HepG2 (cell line): ENCODE data around the gene SUSD6. TPM values are rescaled to one million over a fixed set of nuclear protein-coding genes. Genes with fewer than 3 reads are reported as not detected.

Experiments
- ATAC-seq: fragments of 200-7000 bp; cut with Tn5 transposase; 3 replicates; pipeline ENCODE4 v1.9.1; 2020; ENCODE audit warnings: mild to moderate bottlenecking, moderate library complexity
- BruUV-seq: library from RNA; stranded (reverse); fragments of 400-500 nt; replicated peaks from 2 replicates; lab custom pipeline; 2021; lab: Mats Ljungman, UMichigan
- CTCF ChIA-PET: fragments of 300-600 bp; formaldehyde crosslinking; extraction: SDS; loops from one replicate; lab custom pipeline; 2021; ENCODE audit warnings: low total read pairs, inconsistent platforms, low intra/inter-chr PET ratio; lab: Yijun Ruan, JAX
- POLR2A ChIA-PET: fragments of 350-600 bp; sonication (Branson Sonifier 250); formaldehyde crosslinking; loops from one replicate; lab custom pipeline; 2020; ENCODE audit warnings: antibody characterized with exemption, inconsistent platforms; lab: Yijun Ruan, JAX
- DNase-seq: peaks from one replicate; pipeline ENCODE4 v3.0.0-alpha.2; 2015; ENCODE audit warnings: low spot score
- FAIRE-seq: peaks from 3 replicates; lab custom pipeline; 2011; peaks lifted over from hg19 to GRCh38; lab: Jason Lieb, UNC
- H2AFZ ChIP-seq: one replicate; pipeline ENCODE4 v1.6.1; 2011; ENCODE audit warnings: low read length, inconsistent platforms
- H3K27ac ChIP-seq: fragments of 300-600 bp; 3 replicates; pipeline ENCODE4 v1.8.0; 2011; ENCODE audit warnings: mixed run types, mild to moderate bottlenecking, mixed read lengths, low read length, inconsistent platforms; ENCODE audit not compliant: insufficient read depth; ENCODE audit errors: extremely low read length
- H3K27me3 ChIP-seq, 2 experiments: fragments of 200-600 bp in 1 of 2; 2 replicates in 1 of 2; 3 replicates in 1 of 2; pipeline versions ENCODE4 v1.6.0 to v1.8.0; 2011; ENCODE audit warnings: low read length in 2 of 2, mild to moderate bottlenecking in 2 of 2, moderate library complexity in 2 of 2, inconsistent platforms in 1 of 2; ENCODE audit not compliant: insufficient read depth in 2 of 2, control insufficient read depth in 1 of 2
- H3K36me3 ChIP-seq, 2 experiments: fragments of 200-600 bp in 1 of 2; replicated peaks in 1 of 2; 2 replicates in 1 of 2; 3 replicates in 1 of 2; pipeline versions ENCODE4 v1.5.1 to v1.8.0; 2011; ENCODE audit warnings: low read length in 2 of 2, inconsistent platforms in 1 of 2; ENCODE audit not compliant: insufficient read depth in 2 of 2, control insufficient read depth in 1 of 2
- H3K4me1 ChIP-seq: 2 replicates; pipeline ENCODE4 v1.5.1; 2012; ENCODE audit warnings: low read length, inconsistent platforms; ENCODE audit not compliant: insufficient read depth
- H3K4me2 ChIP-seq: 2 replicates; pipeline ENCODE4 v1.6.0; 2011; ENCODE audit warnings: low read depth, low read length, inconsistent platforms
- H3K4me3 ChIP-seq, 3 experiments: fragments of 200-600 bp in 1 of 3; sonication (generic), shearing (Covaris generic) in 1 of 3; replicated peaks in 1 of 3; 2 replicates each; pipeline ENCODE4 v1.5.1; 2011 to 2016; ENCODE audit warnings: low read length in 3 of 3, inconsistent platforms in 2 of 3, low read depth in 2 of 3, mild to moderate bottlenecking in 2 of 3, control low read depth in 1 of 3, mixed read lengths in 1 of 3; ENCODE audit not compliant: insufficient read depth in 1 of 3
- H3K79me2 ChIP-seq: one replicate; pipeline ENCODE4 v1.6.1; 2011; ENCODE audit warnings: low read length, inconsistent platforms; ENCODE audit not compliant: insufficient read depth
- H3K9ac ChIP-seq: 2 replicates; pipeline ENCODE4 v1.6.0; 2011; ENCODE audit warnings: mild to moderate bottlenecking, low read depth, low read length, inconsistent platforms; ENCODE audit not compliant: insufficient read depth
- H3K9me3 ChIP-seq: 2 replicates; pipeline ENCODE4 v1.5.1; 2012; ENCODE audit warnings: mild to moderate bottlenecking, low read length
- H4K20me1 ChIP-seq: 2 replicates; pipeline ENCODE4 v1.6.0; 2011; ENCODE audit warnings: inconsistent platforms, mild to moderate bottlenecking, low read length, moderate library complexity; ENCODE audit not compliant: insufficient read depth
- CEBPB ChIP-seq: IDR thresholded peaks from 2 replicates; pipeline ENCODE4 v1.6.1; 2011; ENCODE audit warnings: low read depth, low read length, improper control_type of control experiment, borderline replicate concordance
- EP300 ChIP-seq, 3 experiments: sonication (generic) in 1 of 3; formaldehyde crosslinking in 1 of 3; IDR thresholded peaks; 2 replicates each; pipeline versions ENCODE4 v1.5.1 to v1.6.1; 2011 to 2020; ENCODE audit warnings: low read depth in 2 of 3, low read length in 2 of 3, borderline replicate concordance in 1 of 3, improper control_type of control experiment in 1 of 3, mild to moderate bottlenecking in 1 of 3, missing genetic modification reagents in 1 of 3, moderate library complexity in 1 of 3
- HNF4A ChIP-seq: sonication (generic); formaldehyde crosslinking; IDR thresholded peaks from 2 replicates; pipeline ENCODE4 v1.4.0; 2020; ENCODE audit warnings: missing genetic modification reagents
- KLF6 ChIP-seq: IDR thresholded peaks from 2 replicates; pipeline ENCODE4 v1.8.0; 2016; ENCODE audit warnings: missing biosample characterization, missing genetic modification reagents
- NR2F1 ChIP-seq, 2 experiments: fragments of 450-650 bp in 1 of 2; formaldehyde crosslinking in 1 of 2; IDR thresholded peaks; 2 replicates each; pipeline versions ENCODE4 v1.5.0 to v1.6.1; 2016 to 2020; ENCODE audit warnings: mild to moderate bottlenecking in 1 of 2, missing compliant biosample characterization in 1 of 2, missing genetic modification reagents in 1 of 2, moderate library complexity in 1 of 2
- NR2F6 ChIP-seq, 2 experiments: IDR thresholded peaks; 2 replicates each; pipeline ENCODE4 v1.6.1; 2016; ENCODE audit warnings: antibody characterized with exemption in 1 of 2, mild to moderate bottlenecking in 1 of 2
- REST ChIP-seq, 2 experiments: IDR thresholded peaks; 2 replicates each; pipeline ENCODE4 v1.6.1; 2011 to 2012; ENCODE audit warnings: low read length in 2 of 2, borderline replicate concordance in 1 of 2, low read depth in 1 of 2, mild to moderate bottlenecking in 1 of 2, moderate library complexity in 1 of 2
- TEAD3 ChIP-seq: optimal IDR thresholded peaks from 2 replicates; pipeline ENCODE3; 2016; ENCODE audit warnings: borderline replicate concordance
- ZNF274 ChIP-seq: sonication (generic); formaldehyde crosslinking; IDR thresholded peaks from 2 replicates; pipeline ENCODE4 v1.5.1; 2020; ENCODE audit warnings: mild to moderate bottlenecking, missing genetic modification reagents
- ZNF282 ChIP-seq: fragments of 450-650 bp; IDR thresholded peaks from 2 replicates; pipeline ENCODE4 v1.6.1; 2018; ENCODE audit not compliant: partially characterized antibody
- ZNF652 ChIP-seq: IDR thresholded peaks from 2 replicates; pipeline ENCODE4 v1.6.1; 2016; ENCODE audit warnings: low read depth, borderline replicate concordance
- WGBS: methylation state at CpG from one replicate; pipeline ENCODE4 v1.1.6; 2017; ENCODE audit warnings: low lambda C conversion rate; 5-methylcytosine and 5-hydroxymethylcytosine counted together
- in situ Hi-C: cut with HindIII; loops from 2 replicates; pipeline ENCODE4 v1.10.0; 2017; ENCODE audit warnings: low pct_unique_long_range_greater_than_20kb; ENCODE audit not compliant: extremely low pct_ligation_motif_present
- intact Hi-C: fragments of 100-400 bp; cut with micrococcal nuclease; formaldehyde crosslinking; loops from one replicate; pipeline ENCODE4 v1.10.0; 2022; ENCODE audit not compliant: unreplicated experiment
- polyA plus RNA-seq, 8 experiments: library from polyadenylated mRNA; depleted of rRNA in 3 of 8; stranded (reverse) in 7 of 8; unstranded in 1 of 8; fragments of >200 nt; fragmentation: Illumina TruSeq in 4 of 8; extraction: Trizol in 4 of 8; gene quantifications; 2 replicates each; pipeline versions ENCODE4 v1.2.1 to v1.2.3, GENCODE V29; 2011 to 2016; ENCODE audit warnings: low read depth in 4 of 8, missing spikeins in 1 of 8, mixed read lengths in 1 of 8; ENCODE audit not compliant: insufficient read depth in 1 of 8
- total RNA-seq, 5 experiments: library from RNA; depleted of rRNA; stranded (reverse); fragments of >200 nt; fragmentation: Illumina TruSeq; extraction: Trizol; gene quantifications; 2 replicates each; pipeline ENCODE4 v1.2.3, GENCODE V29; 2016; ENCODE audit warnings: low read depth in 1 of 5
- TF ChIP-seq, protein P1 (sequence below): IDR thresholded peaks from 2 replicates; pipeline ENCODE4 v1.6.1; 2012; ENCODE audit warnings: inconsistent platforms

Gene SUSD6
- total and polyA plus RNA-seq, 2 of the 13 experiments (the other 11 are each of a cell fraction or from before 2014, with no cell fraction given), result 7.2 to 7.4 TPM

- Histone ChIP-seq H2AFZ (no peak overlapping the region), H3K9ac (no peak overlapping the region), H3K4me2 (no peak overlapping the region), H3K9me3 (no peaks in the 10 kb centered on the region), H3K36me3 (no peaks in the 10 kb centered on the region), H3K27me3 (peaks cover 2 to 48% of the 10 kb centered on the region in 2 experiments), H4K20me1 (no peaks in the 10 kb centered on the region), H3K79me2 (no peaks in the 10 kb centered on the region), H3K4me3 (no peak overlapping the region), H3K27ac (no peak overlapping the region), H3K4me1 (peaks cover 14% of the 10 kb centered on the region)
- FAIRE-seq (no peak), ATAC-seq (no peak), DNase-seq (no peak)
- POLR2A ChIA-PET, result no interaction called here
- in situ Hi-C loops (no loop called here), intact Hi-C loops (no loop called here)
- CTCF ChIA-PET, result no interaction called here
- BruUV-seq, result no TSS peak
- WGBS, result 74% methylated on average over 2 of the region's 5 CpGs
- no peak for TF ChIP-seq EP300 (IDR thresholded peaks at IDR 0.05; ENCODE audit: low read depth in 2 of 2, low read length in 2 of 2)
- no peak for TF ChIP-seq EP300 (CRISPR knock-in tag; IDR thresholded peaks at IDR 0.05; ENCODE audit: borderline replicate concordance)
- TF ChIP-seq REST (IDR thresholded peaks at IDR 0.05; ENCODE audit: borderline replicate concordance in 1 of 2, low read depth in 1 of 2, low read length in 2 of 2), result peak in 1 of 2 experiments; percentile 62; a peak in 1 of 4 replicates
Measured at GRCh38 chr14:69567563-69567962, 43.8 kb upstream of the SUSD6 start.

DNA sequence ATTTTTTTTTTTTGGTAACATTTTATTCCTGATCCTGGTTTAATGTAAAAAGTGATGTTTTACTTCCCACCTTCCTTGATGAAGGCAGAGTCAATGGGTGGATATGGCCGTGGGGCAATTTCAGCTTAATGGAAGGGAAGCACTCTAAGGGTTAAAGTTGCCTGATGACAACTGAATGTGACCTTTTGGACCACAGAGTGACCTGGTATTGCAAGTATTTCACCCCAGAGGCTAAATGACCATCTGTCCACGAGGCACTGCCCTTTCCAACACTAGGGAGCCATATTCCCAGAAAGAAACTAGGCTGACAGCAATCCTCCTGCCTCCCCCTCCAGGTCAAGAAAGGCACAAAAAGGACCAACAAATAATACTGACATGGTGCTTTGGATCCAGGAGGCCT lies 41.5 kb upstream of the SUSD6 start:
- DNase-seq, result no peak
- Histone ChIP-seq H2AFZ (no peak overlapping the region), H3K27me3 (peaks cover 2 to 64% of the 10 kb centered on the region in 2 experiments), H3K36me3 (no peaks in the 10 kb centered on the region)
- POLR2A ChIA-PET, result no interaction called here
- no peak for ATAC-seq
- no peak for TF ChIP-seq NR2F6 (IDR thresholded peaks at IDR 0.05)
- TF ChIP-seq NR2F6 (CRISPR knock-in tag; IDR thresholded peaks at IDR 0.05), result peak; percentile 37; the same call in 1 of the 2 replicates
- peak in 1 of 2 experiments; percentile 65; a peak in 2 of 4 replicates for TF ChIP-seq NR2F1 (CRISPR knock-in tag; IDR thresholded peaks at IDR 0.05)
- TF ChIP-seq ZNF282, result no peak
- TF ChIP-seq CEBPB, result no peak
- no peak for TF ChIP-seq KLF6 (CRISPR knock-in tag)
- no peak for TF ChIP-seq ZNF274 (CRISPR knock-in tag)
- TF ChIP-seq, protein P1, sequence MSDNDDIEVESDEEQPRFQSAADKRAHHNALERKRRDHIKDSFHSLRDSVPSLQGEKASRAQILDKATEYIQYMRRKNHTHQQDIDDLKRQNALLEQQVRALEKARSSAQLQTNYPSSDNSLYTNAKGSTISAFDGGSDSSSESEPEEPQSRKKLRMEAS, result 0 out of 2 replicates have a peak, but pooled peaks have one; percentile 27
- TF ChIP-seq TEAD3, result peak; percentile 58
- peak; percentile 61 for TF ChIP-seq HNF4A (CRISPR knock-in tag)
- TF ChIP-seq ZNF652 (CRISPR knock-in tag), result peak; percentile 88
- TF ChIP-seq, all 625 proteins: peak for 6
- Histone ChIP-seq H3K4me3 (no peak overlapping the region), H3K27ac (no peak overlapping the region), H4K20me1 (no peaks in the 10 kb centered on the region), H3K79me2 (no peaks in the 10 kb centered on the region), H3K9me3 (no peaks in the 10 kb centered on the region), H3K9ac (no peak overlapping the region), H3K4me2 (no peak overlapping the region), H3K4me1 (peaks cover 31% of the 10 kb centered on the region)
- no TSS peak for BruUV-seq
- CTCF ChIA-PET, result no interaction called here
- FAIRE-seq, result no peak
- in situ Hi-C loops (loop anchor here (5.0 kb wide), 1 partner anchor 33 kb away; no protein-coding TSS in a partner anchor), intact Hi-C loops (no loop called here)
- WGBS, result 41% methylated on average over 2 of the region's 2 CpGs
